PC-9 (cell line): ENCODE data around the gene PLPP3.

Experiments used
- EZH2 ChIP-seq: fragments of 200-600 bp; sonication (generic); IDR thresholded peaks from 2 replicates; pipeline ENCODE4 v1.8.0; 2017; ENCODE audit warnings: antibody characterized with exemption, low read depth
- TF ChIP-seq, protein P1 (sequence below): fragments of 200-600 bp; sonication (generic); conservative IDR thresholded peaks from 2 replicates; pipeline ENCODE4 v1.6.1; 2017; ENCODE audit warnings: mixed run types, antibody characterized with exemption, mild to moderate bottlenecking, moderate library complexity

DNA sequence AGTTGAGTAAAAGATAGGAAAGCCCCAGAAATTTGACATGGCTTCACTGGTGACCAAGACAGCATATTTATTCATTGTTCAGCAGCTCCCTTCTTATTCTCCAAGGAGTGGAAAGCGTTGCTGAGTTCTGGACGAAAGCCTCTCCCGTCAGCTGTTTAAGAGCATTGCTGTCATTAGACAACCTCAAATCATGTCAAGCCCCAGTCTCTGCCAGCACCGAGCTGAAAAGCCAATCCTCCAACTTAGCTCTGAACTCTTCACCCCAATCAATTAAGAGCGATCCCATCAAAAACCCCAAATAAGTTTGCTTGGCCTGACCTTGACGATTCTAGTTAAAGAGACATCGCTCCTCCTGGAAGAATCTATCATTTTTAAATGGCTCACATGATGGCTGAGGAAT is 110.8 kb downstream of the PLPP3 start:
- TF ChIP-seq, protein P1, sequence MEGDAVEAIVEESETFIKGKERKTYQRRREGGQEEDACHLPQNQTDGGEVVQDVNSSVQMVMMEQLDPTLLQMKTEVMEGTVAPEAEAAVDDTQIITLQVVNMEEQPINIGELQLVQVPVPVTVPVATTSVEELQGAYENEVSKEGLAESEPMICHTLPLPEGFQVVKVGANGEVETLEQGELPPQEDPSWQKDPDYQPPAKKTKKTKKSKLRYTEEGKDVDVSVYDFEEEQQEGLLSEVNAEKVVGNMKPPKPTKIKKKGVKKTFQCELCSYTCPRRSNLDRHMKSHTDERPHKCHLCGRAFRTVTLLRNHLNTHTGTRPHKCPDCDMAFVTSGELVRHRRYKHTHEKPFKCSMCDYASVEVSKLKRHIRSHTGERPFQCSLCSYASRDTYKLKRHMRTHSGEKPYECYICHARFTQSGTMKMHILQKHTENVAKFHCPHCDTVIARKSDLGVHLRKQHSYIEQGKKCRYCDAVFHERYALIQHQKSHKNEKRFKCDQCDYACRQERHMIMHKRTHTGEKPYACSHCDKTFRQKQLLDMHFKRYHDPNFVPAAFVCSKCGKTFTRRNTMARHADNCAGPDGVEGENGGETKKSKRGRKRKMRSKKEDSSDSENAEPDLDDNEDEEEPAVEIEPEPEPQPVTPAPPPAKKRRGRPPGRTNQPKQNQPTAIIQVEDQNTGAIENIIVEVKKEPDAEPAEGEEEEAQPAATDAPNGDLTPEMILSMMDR, result no peak
- no peak for TF ChIP-seq EZH2
